Measurements from ENCODE around the gene IGSF21. TPM values are rescaled to one million over a fixed set of nuclear protein-coding genes. Genes with fewer than 3 reads are reported as not detected.

Gene IGSF21
- total and polyA plus RNA-seq, 2 donors (not counting 1 experiment from before 2014, with no cell fraction given), result not detected

- CTCF ChIA-PET, result no interaction called here
- POLR2A ChIA-PET, result no interaction called here
- no peak overlapping the region for H3K27ac ChIP-seq (ENCODE audit: low read length in 2 of 2)
- H2AFZ ChIP-seq (ENCODE audit: insufficient read depth, low read depth, low read length, poor library complexity, severe bottlenecking), result no peak overlapping the region
- no peak for TF ChIP-seq CTCF (IDR thresholded peaks at IDR 0.05)
- no peak for TF ChIP-seq EZH2 (IDR thresholded peaks at IDR 0.05; ENCODE audit: borderline replicate concordance, insufficient read depth, low read depth, low read length, poor library complexity, severe bottlenecking)
- no peak overlapping the region for H3K4me3 Mint-ChIP-seq
- no peaks in the 10 kb centered on the region for H3K27me3 ChIP-seq (replicated peaks in 1 of 4; ENCODE audit: control extremely low read depth in 1 of 4, control insufficient read depth in 3 of 4, insufficient read depth in 4 of 4, low read length in 3 of 4)
- H3K4me3 ChIP-seq (ENCODE audit: control extremely low read depth in 1 of 5, extremely low read depth in 1 of 5, insufficient read depth in 1 of 5, low read depth in 2 of 5, low read length in 4 of 5), result no peak overlapping the region
- H3K27ac Mint-ChIP-seq, result no peak overlapping the region
- no peak overlapping the region for H3K4me2 ChIP-seq (replicated peaks; ENCODE audit: low read depth, low read length, poor library complexity, severe bottlenecking)
- H4K20me1 ChIP-seq (ENCODE audit: control insufficient read depth, insufficient read depth, low read length, poor library complexity, severe bottlenecking), result no peaks in the 10 kb centered on the region
- no peaks in the 10 kb centered on the region for H3K4me1 ChIP-seq (ENCODE audit: control insufficient read depth in 2 of 2, insufficient read depth in 2 of 2, low read length in 2 of 2)
- ATAC-seq (ENCODE audit: low read depth) (no peak), DNase-seq (no peak)
- no peaks in the 10 kb centered on the region for H3K4me1 Mint-ChIP-seq
- no peaks in the 10 kb centered on the region for H3K79me2 ChIP-seq (ENCODE audit: control insufficient read depth, insufficient read depth, low read length)
- 96% methylated on average over 5 of the region's 7 CpGs for WGBS (ENCODE audit: insufficient coverage)
- no peaks in the 10 kb centered on the region for H3K9me3 Mint-ChIP-seq (ENCODE audit: insufficient read depth)
- intact Hi-C loops (cut with micrococcal nuclease), result no loop called here
- no peak overlapping the region for H3K9ac ChIP-seq (ENCODE audit: low read length)
- peaks cover 12% of the 10 kb centered on the region for H3K27me3 Mint-ChIP-seq
- no peaks in the 10 kb centered on the region for H3K36me3 ChIP-seq (replicated peaks in 1 of 2; ENCODE audit: control extremely low read depth in 1 of 2, control insufficient read depth in 1 of 2, extremely low read depth in 1 of 2, insufficient read depth in 2 of 2, low read length in 1 of 2)
- peaks cover 0 to 4% (median 0%) of the 10 kb centered on the region in 3 donors for H3K9me3 ChIP-seq (ENCODE audit: control extremely low read depth in 1 of 3, control insufficient read depth in 2 of 3, insufficient read depth in 1 of 3, low read length in 2 of 3)
Measured at GRCh38 chr1:18285538-18285924, 177.9 kb downstream of the IGSF21 start.

GRCh38 chr1:18288722-18289121, 181.1 kb downstream of the IGSF21 start:
- Histone ChIP-seq H3K27me3 (replicated peaks in 1 of 4; ENCODE audit: control extremely low read depth in 1 of 4, control insufficient read depth in 3 of 4, insufficient read depth in 4 of 4, low read length in 3 of 4) (no peaks in the 10 kb centered on the region), H3K9ac (ENCODE audit: low read length) (no peak overlapping the region), H3K9me3 (ENCODE audit: control extremely low read depth in 1 of 3, control insufficient read depth in 2 of 3, insufficient read depth in 1 of 3, low read length in 2 of 3) (peaks cover 0 to 7% (median 0%) of the 10 kb centered on the region in 3 donors), H3K4me2 (replicated peaks; ENCODE audit: low read depth, low read length, poor library complexity, severe bottlenecking) (no peak overlapping the region), H3K4me3 (ENCODE audit: control extremely low read depth in 1 of 5, extremely low read depth in 1 of 5, insufficient read depth in 1 of 5, low read depth in 2 of 5, low read length in 4 of 5) (no peak overlapping the region), H3K79me2 (ENCODE audit: control insufficient read depth, insufficient read depth, low read length) (no peaks in the 10 kb centered on the region), H3K27ac (ENCODE audit: low read length in 2 of 2) (no peak overlapping the region), H4K20me1 (ENCODE audit: control insufficient read depth, insufficient read depth, low read length, poor library complexity, severe bottlenecking) (no peaks in the 10 kb centered on the region), H3K36me3 (replicated peaks in 1 of 2; ENCODE audit: control extremely low read depth in 1 of 2, control insufficient read depth in 1 of 2, extremely low read depth in 1 of 2, insufficient read depth in 2 of 2, low read length in 1 of 2) (no peaks in the 10 kb centered on the region), H3K4me1 (ENCODE audit: control insufficient read depth in 2 of 2, insufficient read depth in 2 of 2, low read length in 2 of 2) (no peaks in the 10 kb centered on the region), H2AFZ (ENCODE audit: insufficient read depth, low read depth, low read length, poor library complexity, severe bottlenecking) (no peak overlapping the region)
- no peak for TF ChIP-seq EZH2 (IDR thresholded peaks at IDR 0.05; ENCODE audit: borderline replicate concordance, insufficient read depth, low read depth, low read length, poor library complexity, severe bottlenecking)
- TF ChIP-seq CTCF (IDR thresholded peaks at IDR 0.05), result no peak
- Mint-ChIP-seq H3K9me3 (ENCODE audit: insufficient read depth) (no peaks in the 10 kb centered on the region), H3K4me3 (no peak overlapping the region), H3K27ac (no peak overlapping the region), H3K4me1 (no peaks in the 10 kb centered on the region), H3K27me3 (peaks cover 11% of the 10 kb centered on the region)
- 63% methylated on average over 4 of the region's 7 CpGs for WGBS (ENCODE audit: insufficient coverage)
- ChIA-PET CTCF (no interaction called here), POLR2A (no interaction called here)
- no peak for ATAC-seq (ENCODE audit: low read depth)
- no peak for DNase-seq
- intact Hi-C loops (cut with micrococcal nuclease), result no loop called here
